ENCODE data around the gene CD9. TPM values are rescaled to one million over a fixed set of nuclear protein-coding genes. Genes with fewer than 3 reads are reported as not detected.

Gene CD9
- total RNA-seq, 1 donor from 2014 or later = 17.6 TPM

DNA sequence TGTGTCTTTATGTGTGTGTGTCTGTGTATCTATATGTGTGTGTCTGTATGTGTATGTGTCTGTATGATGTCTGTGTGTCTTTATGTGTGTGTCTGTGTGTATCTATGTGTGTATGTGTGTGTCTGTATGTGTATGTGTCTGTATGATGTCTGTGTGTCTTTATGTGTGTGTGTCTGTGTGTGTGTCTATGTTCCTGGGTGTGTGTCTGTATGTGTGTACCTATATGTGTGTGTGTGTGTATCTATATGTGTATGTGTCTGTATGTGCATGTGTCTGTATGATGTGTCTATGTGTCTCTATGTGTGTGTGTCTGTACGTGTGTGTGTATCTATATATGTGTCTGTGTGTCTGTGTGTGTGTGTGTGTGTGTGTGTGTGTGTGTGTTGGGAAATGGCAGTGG, 19.0 kb upstream of the CD9 start:
- TF ChIP-seq, protein P1, sequence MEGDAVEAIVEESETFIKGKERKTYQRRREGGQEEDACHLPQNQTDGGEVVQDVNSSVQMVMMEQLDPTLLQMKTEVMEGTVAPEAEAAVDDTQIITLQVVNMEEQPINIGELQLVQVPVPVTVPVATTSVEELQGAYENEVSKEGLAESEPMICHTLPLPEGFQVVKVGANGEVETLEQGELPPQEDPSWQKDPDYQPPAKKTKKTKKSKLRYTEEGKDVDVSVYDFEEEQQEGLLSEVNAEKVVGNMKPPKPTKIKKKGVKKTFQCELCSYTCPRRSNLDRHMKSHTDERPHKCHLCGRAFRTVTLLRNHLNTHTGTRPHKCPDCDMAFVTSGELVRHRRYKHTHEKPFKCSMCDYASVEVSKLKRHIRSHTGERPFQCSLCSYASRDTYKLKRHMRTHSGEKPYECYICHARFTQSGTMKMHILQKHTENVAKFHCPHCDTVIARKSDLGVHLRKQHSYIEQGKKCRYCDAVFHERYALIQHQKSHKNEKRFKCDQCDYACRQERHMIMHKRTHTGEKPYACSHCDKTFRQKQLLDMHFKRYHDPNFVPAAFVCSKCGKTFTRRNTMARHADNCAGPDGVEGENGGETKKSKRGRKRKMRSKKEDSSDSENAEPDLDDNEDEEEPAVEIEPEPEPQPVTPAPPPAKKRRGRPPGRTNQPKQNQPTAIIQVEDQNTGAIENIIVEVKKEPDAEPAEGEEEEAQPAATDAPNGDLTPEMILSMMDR (IDR thresholded peaks at IDR 0.05; ENCODE audit: partially characterized antibody, unreplicated experiment) = no peak
- Mint-ChIP-seq H3K9me3 (ENCODE audit: unreplicated experiment) (peaks cover 2% of the 10 kb centered on the region), H3K4me3 (ENCODE audit: unreplicated experiment) (no peak overlapping the region), H3K27me3 (ENCODE audit: unreplicated experiment) (peaks cover 9% of the 10 kb centered on the region), H3K4me1 (ENCODE audit: low read depth, unreplicated experiment) (no peaks in the 10 kb centered on the region), H3K27ac (ENCODE audit: unreplicated experiment) (no peak overlapping the region), H3K36me3 (ENCODE audit: unreplicated experiment) (no peaks in the 10 kb centered on the region)
- DNase-seq = no peak

DNA sequence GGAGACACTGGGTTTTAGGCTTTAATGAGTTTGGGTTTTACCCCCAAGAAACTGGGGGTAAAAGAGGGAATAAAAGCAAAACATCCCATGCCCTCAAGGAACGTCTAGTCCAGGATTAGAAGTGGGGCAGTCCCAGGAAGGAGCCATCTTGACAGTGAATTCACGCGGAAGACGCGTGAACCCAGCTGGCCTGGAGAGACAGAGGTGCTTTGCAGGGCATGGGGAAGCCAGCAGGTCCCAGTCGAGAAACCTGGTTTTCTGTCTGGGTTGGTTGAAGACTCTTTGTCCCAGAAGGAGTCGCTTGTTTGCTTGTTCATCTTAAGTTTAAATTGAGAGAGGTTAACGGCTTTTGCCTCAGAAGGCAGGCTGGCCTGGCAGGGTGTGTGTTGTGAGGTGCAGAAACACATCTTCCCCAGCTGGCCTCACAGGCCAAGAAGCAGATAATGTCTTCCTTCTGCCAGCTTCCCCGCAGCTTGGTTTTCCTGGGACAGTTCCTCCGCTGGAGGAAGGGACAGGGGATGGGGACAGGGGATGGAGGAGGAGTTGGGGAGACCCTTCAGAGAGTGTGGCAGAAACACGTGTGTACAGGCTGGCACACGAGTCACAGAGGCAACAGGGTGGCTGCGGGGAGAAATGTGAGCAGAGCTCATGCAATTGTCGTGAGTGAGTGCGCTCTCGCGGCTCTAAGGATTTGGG, 18.5 kb upstream of the CD9 start:
- no peak for DNase-seq
- Mint-ChIP-seq H3K36me3 (ENCODE audit: unreplicated experiment) (no peaks in the 10 kb centered on the region), H3K9me3 (ENCODE audit: unreplicated experiment) (peaks cover 2% of the 10 kb centered on the region), H3K27ac (ENCODE audit: unreplicated experiment) (no peak overlapping the region), H3K4me1 (ENCODE audit: low read depth, unreplicated experiment) (no peaks in the 10 kb centered on the region), H3K27me3 (ENCODE audit: unreplicated experiment) (peaks cover 9% of the 10 kb centered on the region), H3K4me3 (ENCODE audit: unreplicated experiment) (no peak overlapping the region)
- TF ChIP-seq, protein P1 (IDR thresholded peaks at IDR 0.05; ENCODE audit: partially characterized antibody, unreplicated experiment) = no peak

DNA sequence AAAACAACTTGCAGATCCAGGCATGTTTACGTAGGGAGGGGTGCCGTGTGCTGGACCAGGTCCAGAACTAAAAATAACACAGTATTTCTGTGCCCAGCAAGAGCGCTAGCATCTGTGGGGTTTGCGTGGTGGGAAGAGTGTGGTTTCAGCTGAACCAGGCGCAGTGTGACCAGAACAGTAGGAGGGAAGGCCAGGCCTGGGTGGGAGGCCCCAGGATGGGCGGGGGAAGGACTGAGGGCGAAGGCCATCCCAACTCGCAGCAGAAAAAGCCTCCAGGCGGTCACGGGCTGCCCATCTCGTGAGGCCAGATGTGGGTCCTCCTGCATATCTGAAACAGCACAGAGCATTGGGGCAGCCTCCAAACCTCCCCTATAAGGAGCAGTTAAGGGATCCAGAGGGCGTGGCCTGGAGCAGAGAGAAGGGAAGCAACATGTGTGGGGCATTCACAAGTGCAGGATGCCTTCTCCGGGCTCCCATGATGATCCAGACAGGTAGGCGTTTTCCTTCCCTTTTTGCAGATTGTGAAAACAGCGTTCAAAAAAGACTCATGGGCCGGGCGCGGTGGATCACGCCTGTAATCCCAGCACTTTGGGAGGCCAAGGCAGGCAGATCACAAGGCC, 17.8 kb upstream of the CD9 start:
- H3K9me3 Mint-ChIP-seq (ENCODE audit: unreplicated experiment) = peaks cover 2% of the 10 kb centered on the region
- no peak overlapping the region for H3K27ac Mint-ChIP-seq (ENCODE audit: unreplicated experiment)
- DNase-seq = no peak
- no peaks in the 10 kb centered on the region for H3K36me3 Mint-ChIP-seq (ENCODE audit: unreplicated experiment)
- peaks cover 7% of the 10 kb centered on the region for H3K27me3 Mint-ChIP-seq (ENCODE audit: unreplicated experiment)
- H3K4me1 Mint-ChIP-seq (ENCODE audit: low read depth, unreplicated experiment) = no peaks in the 10 kb centered on the region
- H3K4me3 Mint-ChIP-seq (ENCODE audit: unreplicated experiment) = no peak overlapping the region
- TF ChIP-seq, protein P1 (IDR thresholded peaks at IDR 0.05; ENCODE audit: partially characterized antibody, unreplicated experiment) = no peak

DNA sequence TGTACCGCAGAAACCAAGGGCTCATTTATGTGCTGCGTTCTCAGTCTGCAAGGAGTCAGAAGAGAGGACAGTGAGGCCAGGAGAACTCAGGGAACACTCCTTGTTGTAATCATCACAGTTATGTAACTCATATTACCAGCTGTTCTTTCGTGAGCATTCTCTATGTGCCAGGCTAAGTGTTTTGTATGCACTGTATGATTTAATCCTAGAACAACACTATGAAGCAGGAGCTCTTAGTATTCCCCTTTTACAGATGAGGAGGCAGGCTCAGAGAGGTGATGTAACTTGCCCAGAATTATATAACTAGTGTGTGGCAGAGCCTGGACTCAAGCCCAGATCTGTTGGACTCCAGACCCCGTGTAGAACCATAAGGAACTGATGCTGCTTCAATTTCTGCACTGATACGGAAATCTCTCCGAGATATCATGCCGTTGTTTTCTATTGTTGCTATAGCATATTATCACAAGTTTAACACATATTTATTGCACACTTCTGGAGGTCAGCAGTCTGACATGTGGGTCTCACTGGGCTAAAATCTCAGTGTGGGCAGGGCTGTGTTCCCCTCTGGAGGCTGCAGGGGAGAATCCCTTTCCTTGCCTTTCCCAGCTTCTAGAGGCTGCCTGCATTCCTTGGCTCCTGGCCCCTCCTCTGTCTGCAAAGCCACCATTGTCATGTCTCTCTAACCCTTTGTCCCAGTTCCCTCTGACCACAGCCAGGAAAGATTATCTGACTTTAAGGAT, 16.3 kb upstream of the CD9 start:
- H3K4me3 Mint-ChIP-seq (ENCODE audit: unreplicated experiment) = no peak overlapping the region
- peaks cover 11% of the 10 kb centered on the region for H3K27me3 Mint-ChIP-seq (ENCODE audit: unreplicated experiment)
- no peaks in the 10 kb centered on the region for H3K36me3 Mint-ChIP-seq (ENCODE audit: unreplicated experiment)
- H3K9me3 Mint-ChIP-seq (ENCODE audit: unreplicated experiment) = peaks cover 4% of the 10 kb centered on the region
- DNase-seq = no peak
- TF ChIP-seq, protein P1 (IDR thresholded peaks at IDR 0.05; ENCODE audit: partially characterized antibody, unreplicated experiment) = no peak
- H3K27ac Mint-ChIP-seq (ENCODE audit: unreplicated experiment) = no peak overlapping the region
- no peaks in the 10 kb centered on the region for H3K4me1 Mint-ChIP-seq (ENCODE audit: low read depth, unreplicated experiment)
